Neural progenitor cell (in vitro differentiated cells): ENCODE measurements around the gene HYAL2. TPM values are rescaled to one million over a fixed set of nuclear protein-coding genes. Genes with fewer than 3 reads are reported as not detected.

ENCODE experiments used
- DNase-seq: peaks from one replicate; pipeline ENCODE4 v3.0.0-alpha.2; 2016; ENCODE audit warnings: low spot score
- H2AFZ ChIP-seq: fragments of 200-600 bp; sonication (generic); replicated peaks from 2 replicates; pipeline ENCODE4 v1.6.1; 2016; ENCODE audit warnings: antibody characterized with exemption
- H3F3A ChIP-seq: fragments of 200-600 bp; sonication (generic); 2 replicates; pipeline ENCODE4 v1.6.1; 2016; ENCODE audit warnings: antibody characterized with exemption, low read depth
- H3K27ac ChIP-seq: fragments of 200-600 bp; sonication (generic); 2 replicates; pipeline ENCODE4 v1.5.1; 2016; ENCODE audit warnings: mild to moderate bottlenecking
- H3K27me3 ChIP-seq: fragments of 200-600 bp; sonication (generic); 2 replicates; pipeline ENCODE4 v1.6.1; 2016; ENCODE audit warnings: mild to moderate bottlenecking, moderate library complexity
- H3K36me3 ChIP-seq: fragments of 200-600 bp; sonication (generic); 2 replicates; pipeline ENCODE4 v1.5.1; 2016
- H3K4me1 ChIP-seq: fragments of 200-600 bp; sonication (generic); 2 replicates; pipeline ENCODE4 v1.6.1; 2016; ENCODE audit warnings: mixed run types
- H3K4me2 ChIP-seq: fragments of 200-600 bp; sonication (generic); 2 replicates; pipeline ENCODE4 v1.6.1; 2016
- H3K4me3 ChIP-seq: fragments of 200-600 bp; sonication (generic); 2 replicates; pipeline ENCODE4 v1.5.1; 2016
- H3K79me2 ChIP-seq: fragments of 200-600 bp; sonication (generic); 2 replicates; pipeline ENCODE4 v1.6.1; 2016; ENCODE audit warnings: low read depth
- H3K9ac ChIP-seq: fragments of 200-600 bp; sonication (generic); 2 replicates; pipeline ENCODE4 v1.6.1; 2016
- H3K9me3 ChIP-seq: fragments of 200-600 bp; sonication (generic); 2 replicates; pipeline ENCODE4 v1.5.1; 2016; ENCODE audit warnings: low read depth
- H4K20me1 ChIP-seq: fragments of 200-600 bp; sonication (generic); 2 replicates; pipeline ENCODE4 v1.6.1; 2016; ENCODE audit warnings: low read depth
- H3K27ac Mint-ChIP-seq: 3 replicates; pipeline ENCODE4 v1.8.0; 2021; ENCODE audit warnings: mixed read lengths
- H3K27me3 Mint-ChIP-seq: 2 replicates; pipeline ENCODE4 v1.8.0; 2022; ENCODE audit warnings: low read depth, mild to moderate bottlenecking, inconsistent platforms, moderate library complexity, mixed read lengths; ENCODE audit not compliant: insufficient read depth
- H3K36me3 Mint-ChIP-seq: 3 replicates; pipeline ENCODE4 v1.8.0; 2021; ENCODE audit warnings: mixed read lengths
- H3K4me1 Mint-ChIP-seq: 3 replicates; pipeline ENCODE4 v1.8.0; 2021; ENCODE audit warnings: mixed read lengths
- H3K4me3 Mint-ChIP-seq: 3 replicates; pipeline ENCODE4 v1.8.0; 2021; ENCODE audit warnings: mild to moderate bottlenecking, moderate library complexity, mixed read lengths
- H3K9me3 Mint-ChIP-seq: 3 replicates; pipeline ENCODE4 v1.8.0; 2020; ENCODE audit warnings: mixed read lengths
- CTCF ChIP-seq: fragments of 200-600 bp; sonication (generic); IDR thresholded peaks from 2 replicates; pipeline ENCODE4 v1.5.1; 2017; ENCODE audit warnings: antibody characterized with exemption, mild to moderate bottlenecking
- EZH2 ChIP-seq: fragments of 200-600 bp; sonication (generic); IDR thresholded peaks from 2 replicates; pipeline ENCODE4 v1.6.1; 2017; ENCODE audit warnings: antibody characterized with exemption, mild to moderate bottlenecking, moderate library complexity
- EZH2phosphoT487 ChIP-seq: fragments of 200-600 bp; sonication (generic); IDR thresholded peaks from 2 replicates; pipeline ENCODE4 v1.6.1; 2017; ENCODE audit warnings: antibody characterized with exemption
- total RNA-seq: library from RNA; depleted of rRNA; stranded (reverse); fragments of >200 nt; gene quantifications from 2 replicates; pipeline ENCODE4 v1.2.3, GENCODE V29; 2015; ENCODE audit warnings: low replicate concordance

The HYAL2 gene
- total RNA-seq, 1 donor from 2014 or later, result 38.9 TPM

GRCh38 chr3:50337175-50337861, 14.8 kb upstream of the HYAL2 start:
- Histone ChIP-seq H3K4me2 (peak overlapping the region; percentile 88), H3K9ac (peak overlapping the region; percentile 81), H2AFZ (peak overlapping the region; percentile 27), H3K9me3 (no peaks in the 10 kb centered on the region), H3K27me3 (peaks cover 46% of the 10 kb centered on the region), H3K79me2 (peaks cover 40% of the 10 kb centered on the region), H3F3A (peaks cover 23% of the 10 kb centered on the region), H3K4me1 (peaks cover 25% of the 10 kb centered on the region), H4K20me1 (peaks cover 32% of the 10 kb centered on the region), H3K4me3 (peak overlapping the region; percentile 83), H3K27ac (peak overlapping the region; percentile 70), H3K36me3 (no peaks in the 10 kb centered on the region)
- peak; percentile 99 for DNase-seq
- H3K9me3 Mint-ChIP-seq, result no peaks in the 10 kb centered on the region
- peaks cover 3% of the 10 kb centered on the region for H3K36me3 Mint-ChIP-seq
- peaks cover 36% of the 10 kb centered on the region for H3K4me1 Mint-ChIP-seq
- peak overlapping the region; percentile 96 for H3K27ac Mint-ChIP-seq
- peaks cover 24% of the 10 kb centered on the region for H3K27me3 Mint-ChIP-seq
- TF ChIP-seq EZH2, result no peak
- peak; percentile 4 for TF ChIP-seq EZH2phosphoT487
- no peak for TF ChIP-seq CTCF
- H3K4me3 Mint-ChIP-seq, result peak overlapping the region; percentile 98

GRCh38 chr3:50336452-50337174, 14.1 kb upstream of the HYAL2 start:
- H3K9me3 ChIP-seq, result no peaks in the 10 kb centered on the region
- peak overlapping the region; percentile 98 for H3K4me3 Mint-ChIP-seq

GRCh38 chr3:50334339-50335075, 12.0 kb upstream of the HYAL2 start:
- peaks cover 32% of the 10 kb centered on the region for H4K20me1 ChIP-seq
- H3K4me1 ChIP-seq, result peaks cover 15% of the 10 kb centered on the region
- no peaks in the 10 kb centered on the region for H3K36me3 ChIP-seq
- TF ChIP-seq CTCF, result no peak
- no peak for TF ChIP-seq EZH2
- no peak for TF ChIP-seq EZH2phosphoT487
- no peak overlapping the region for H2AFZ ChIP-seq
- no peak overlapping the region for H3K4me2 ChIP-seq
- no peaks in the 10 kb centered on the region for H3K9me3 ChIP-seq
- H3K79me2 ChIP-seq, result peaks cover 40% of the 10 kb centered on the region
- no peak overlapping the region for H3K4me3 ChIP-seq
- peaks cover 3% of the 10 kb centered on the region for H3K36me3 Mint-ChIP-seq
- H3K27ac ChIP-seq, result no peak overlapping the region
- peak overlapping the region; percentile 37 for H3K9ac ChIP-seq
- no peak overlapping the region for H3K27ac Mint-ChIP-seq
- peaks cover 31% of the 10 kb centered on the region for H3K4me1 Mint-ChIP-seq
- peaks cover 14% of the 10 kb centered on the region for H3K27me3 Mint-ChIP-seq
- DNase-seq, result no peak
- peaks cover 18% of the 10 kb centered on the region for H3K27me3 ChIP-seq
- H3F3A ChIP-seq, result peaks cover 28% of the 10 kb centered on the region
- H3K9me3 Mint-ChIP-seq, result no peaks in the 10 kb centered on the region
- peak overlapping the region; percentile 31 for H3K4me3 Mint-ChIP-seq

More at GRCh38 chr3:50336452-50337174, 14.1 kb upstream of the HYAL2 start:
- H2AFZ ChIP-seq, result no peak overlapping the region
- Mint-ChIP-seq H3K36me3 (peaks cover 3% of the 10 kb centered on the region), H3K9me3 (no peaks in the 10 kb centered on the region), H3K27me3 (peaks cover 24% of the 10 kb centered on the region), H3K4me1 (peaks cover 36% of the 10 kb centered on the region), H3K27ac (peak overlapping the region; percentile 82)
- no peaks in the 10 kb centered on the region for H3K36me3 ChIP-seq
- TF ChIP-seq CTCF, result peak; percentile 4
- no peak for TF ChIP-seq EZH2
- peaks cover 23% of the 10 kb centered on the region for H3F3A ChIP-seq
- H4K20me1 ChIP-seq, result peaks cover 32% of the 10 kb centered on the region
- H3K27me3 ChIP-seq, result peaks cover 39% of the 10 kb centered on the region
- H3K9ac ChIP-seq, result peak overlapping the region; percentile 81
- H3K4me2 ChIP-seq, result peak overlapping the region; percentile 88
- peaks cover 25% of the 10 kb centered on the region for H3K4me1 ChIP-seq
- peak; percentile 37 for DNase-seq
- H3K4me3 ChIP-seq, result peak overlapping the region; percentile 83
- peaks cover 40% of the 10 kb centered on the region for H3K79me2 ChIP-seq
- peak overlapping the region; percentile 70 for H3K27ac ChIP-seq
